ENCODE data around the gene LINC01488.

Gene LINC01488

DNA sequence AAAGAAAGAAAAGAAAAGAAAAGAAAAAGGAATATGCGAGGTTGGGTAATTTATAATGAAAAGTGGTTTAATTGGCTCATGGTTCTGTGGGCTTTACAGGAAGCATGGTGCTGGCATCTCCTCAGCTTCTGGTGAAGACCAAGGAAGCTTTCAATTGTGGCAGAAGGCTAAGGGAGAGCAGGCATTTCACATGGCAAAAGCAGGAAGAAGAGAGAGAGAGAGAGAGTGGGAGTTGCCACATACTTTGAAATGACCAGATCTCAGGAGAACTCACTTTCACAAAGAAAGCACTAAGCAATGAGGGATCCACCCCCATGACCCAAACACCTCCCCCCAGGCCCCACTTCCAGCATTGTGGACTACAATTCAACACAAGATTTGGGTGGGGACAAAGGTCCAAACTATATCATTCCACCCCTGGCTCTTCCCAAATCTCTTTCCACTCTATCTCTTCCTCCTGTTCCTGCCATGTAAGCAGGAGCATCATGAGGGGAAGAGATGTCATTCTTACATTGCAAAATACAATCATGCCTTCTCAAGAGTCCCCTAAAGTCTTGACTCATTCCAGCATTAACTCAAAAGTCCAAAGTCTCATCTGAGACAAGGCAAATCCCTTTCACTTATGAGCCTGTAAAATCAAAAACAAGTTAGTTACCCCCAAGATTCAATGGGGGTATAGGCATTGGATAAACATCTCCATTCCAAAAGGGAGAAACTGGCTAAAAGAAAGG is 38.9 kb downstream of the LINC01488 start:
- Histone ChIP-seq H3K36me3 (ENCODE audit: control insufficient read depth in 2 of 2, insufficient read depth in 1 of 2, low read length in 2 of 2) (no peaks in the 10 kb centered on the region), H3K9me3 (ENCODE audit: control insufficient read depth, insufficient read depth, low read depth, low read length) (no peaks in the 10 kb centered on the region), H3K4me1 (ENCODE audit: control insufficient read depth, insufficient read depth, low read length) (no peaks in the 10 kb centered on the region), H3K4me3 (ENCODE audit: low read depth, low read length) (no peak overlapping the region), H3K27ac (ENCODE audit: extremely low read depth, low read depth, low read length) (no peak overlapping the region)
- ChIA-PET POLR2A (interaction anchor here (0.7 kb wide), 1 partner anchor 159 kb away, joined by 4 read pairs; no protein-coding TSS in a partner anchor), CTCF (no interaction called here)
- no peak for TF ChIP-seq GFI1B (tag by site-specific recombination; IDR thresholded peaks at IDR 0.05)
- TF ChIP-seq ZNF433 (tag by site-specific recombination; IDR thresholded peaks at IDR 0.05; ENCODE audit: low read depth) = no peak
- no peak for TF ChIP-seq ZBTB20 (tag by site-specific recombination; IDR thresholded peaks at IDR 0.05)
- TF ChIP-seq, protein P1, sequence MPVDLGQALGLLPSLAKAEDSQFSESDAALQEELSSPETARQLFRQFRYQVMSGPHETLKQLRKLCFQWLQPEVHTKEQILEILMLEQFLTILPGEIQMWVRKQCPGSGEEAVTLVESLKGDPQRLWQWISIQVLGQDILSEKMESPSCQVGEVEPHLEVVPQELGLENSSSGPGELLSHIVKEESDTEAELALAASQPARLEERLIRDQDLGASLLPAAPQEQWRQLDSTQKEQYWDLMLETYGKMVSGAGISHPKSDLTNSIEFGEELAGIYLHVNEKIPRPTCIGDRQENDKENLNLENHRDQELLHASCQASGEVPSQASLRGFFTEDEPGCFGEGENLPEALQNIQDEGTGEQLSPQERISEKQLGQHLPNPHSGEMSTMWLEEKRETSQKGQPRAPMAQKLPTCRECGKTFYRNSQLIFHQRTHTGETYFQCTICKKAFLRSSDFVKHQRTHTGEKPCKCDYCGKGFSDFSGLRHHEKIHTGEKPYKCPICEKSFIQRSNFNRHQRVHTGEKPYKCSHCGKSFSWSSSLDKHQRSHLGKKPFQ (tag by site-specific recombination; IDR thresholded peaks at IDR 0.05) = no peak

DNA sequence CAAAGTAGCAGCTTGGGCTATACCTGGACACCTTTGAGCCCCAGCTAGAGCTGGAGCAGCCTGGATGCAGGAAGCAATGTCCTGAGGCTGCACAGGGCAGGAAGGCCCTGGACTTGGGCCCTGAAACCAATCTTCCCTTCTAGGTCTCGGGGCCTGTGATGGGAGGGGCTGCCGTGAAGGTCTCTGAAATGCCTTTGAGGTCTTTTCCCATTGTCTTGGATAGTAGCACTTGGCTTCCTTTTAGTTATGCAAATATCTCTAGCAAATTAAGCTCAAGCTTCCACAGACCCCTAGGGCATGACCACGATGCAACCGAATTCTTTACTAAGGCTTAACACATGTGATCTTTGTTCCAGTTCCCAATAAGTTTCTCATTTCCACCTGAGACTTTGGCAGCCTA is 40.0 kb downstream of the LINC01488 start:
- Histone ChIP-seq H3K27ac (ENCODE audit: extremely low read depth, low read depth, low read length) (no peak overlapping the region), H3K9me3 (ENCODE audit: control insufficient read depth, insufficient read depth, low read depth, low read length) (no peaks in the 10 kb centered on the region), H3K4me3 (ENCODE audit: low read depth, low read length) (no peak overlapping the region), H3K36me3 (ENCODE audit: control insufficient read depth in 2 of 2, insufficient read depth in 1 of 2, low read length in 2 of 2) (no peaks in the 10 kb centered on the region), H3K4me1 (ENCODE audit: control insufficient read depth, insufficient read depth, low read length) (no peaks in the 10 kb centered on the region)
- ChIA-PET POLR2A (no interaction called here), CTCF (no interaction called here)
- TF ChIP-seq ZFP3 (tag by site-specific recombination; IDR thresholded peaks at IDR 0.05; ENCODE audit: low read depth) = no peak
- TF ChIP-seq, protein P2, sequence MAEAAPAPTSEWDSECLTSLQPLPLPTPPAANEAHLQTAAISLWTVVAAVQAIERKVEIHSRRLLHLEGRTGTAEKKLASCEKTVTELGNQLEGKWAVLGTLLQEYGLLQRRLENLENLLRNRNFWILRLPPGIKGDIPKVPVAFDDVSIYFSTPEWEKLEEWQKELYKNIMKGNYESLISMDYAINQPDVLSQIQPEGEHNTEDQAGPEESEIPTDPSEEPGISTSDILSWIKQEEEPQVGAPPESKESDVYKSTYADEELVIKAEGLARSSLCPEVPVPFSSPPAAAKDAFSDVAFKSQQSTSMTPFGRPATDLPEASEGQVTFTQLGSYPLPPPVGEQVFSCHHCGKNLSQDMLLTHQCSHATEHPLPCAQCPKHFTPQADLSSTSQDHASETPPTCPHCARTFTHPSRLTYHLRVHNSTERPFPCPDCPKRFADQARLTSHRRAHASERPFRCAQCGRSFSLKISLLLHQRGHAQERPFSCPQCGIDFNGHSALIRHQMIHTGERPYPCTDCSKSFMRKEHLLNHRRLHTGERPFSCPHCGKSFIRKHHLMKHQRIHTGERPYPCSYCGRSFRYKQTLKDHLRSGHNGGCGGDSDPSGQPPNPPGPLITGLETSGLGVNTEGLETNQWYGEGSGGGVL (tag by site-specific recombination; IDR thresholded peaks at IDR 0.05) = no peak
- no peak for TF ChIP-seq ZNF19 (tag by site-specific recombination; IDR thresholded peaks at IDR 0.05; ENCODE audit: low read depth)
- TF ChIP-seq ZNF530 (tag by site-specific recombination; IDR thresholded peaks at IDR 0.05; ENCODE audit: low read depth) = no peak
- TF ChIP-seq HOXC10 (CRISPR knock-in tag; IDR thresholded peaks at IDR 0.05) = no peak
- TF ChIP-seq ZNF580 (tag by site-specific recombination; IDR thresholded peaks at IDR 0.05) = no peak
- no peak for TF ChIP-seq ZBTB20 (tag by site-specific recombination; IDR thresholded peaks at IDR 0.05)
- no peak for TF ChIP-seq ZNF114 (tag by site-specific recombination; IDR thresholded peaks at IDR 0.05)
- no peak for TF ChIP-seq ZNF514 (tag by site-specific recombination; IDR thresholded peaks at IDR 0.05)
- TF ChIP-seq, protein P3, sequence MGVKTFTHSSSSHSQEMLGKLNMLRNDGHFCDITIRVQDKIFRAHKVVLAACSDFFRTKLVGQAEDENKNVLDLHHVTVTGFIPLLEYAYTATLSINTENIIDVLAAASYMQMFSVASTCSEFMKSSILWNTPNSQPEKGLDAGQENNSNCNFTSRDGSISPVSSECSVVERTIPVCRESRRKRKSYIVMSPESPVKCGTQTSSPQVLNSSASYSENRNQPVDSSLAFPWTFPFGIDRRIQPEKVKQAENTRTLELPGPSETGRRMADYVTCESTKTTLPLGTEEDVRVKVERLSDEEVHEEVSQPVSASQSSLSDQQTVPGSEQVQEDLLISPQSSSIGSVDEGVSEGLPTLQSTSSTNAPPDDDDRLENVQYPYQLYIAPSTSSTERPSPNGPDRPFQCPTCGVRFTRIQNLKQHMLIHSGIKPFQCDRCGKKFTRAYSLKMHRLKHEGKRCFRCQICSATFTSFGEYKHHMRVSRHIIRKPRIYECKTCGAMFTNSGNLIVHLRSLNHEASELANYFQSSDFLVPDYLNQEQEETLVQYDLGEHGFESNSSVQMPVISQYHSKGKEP (tag by site-specific recombination; IDR thresholded peaks at IDR 0.05) = no peak
- no peak for TF ChIP-seq YY2 (tag by site-specific recombination; IDR thresholded peaks at IDR 0.05)
- TF ChIP-seq ZFHX2 (tag by site-specific recombination; conservative IDR thresholded peaks at IDR 0.05) = no peak
- TF ChIP-seq PRDM2 (tag by site-specific recombination; IDR thresholded peaks at IDR 0.05; ENCODE audit: borderline replicate concordance) = no peak
- no peak for TF ChIP-seq ZNF202 (tag by site-specific recombination; IDR thresholded peaks at IDR 0.05; ENCODE audit: borderline replicate concordance)
- TF ChIP-seq ZNF426 (tag by site-specific recombination; IDR thresholded peaks at IDR 0.05) = no peak
